Measurements from ENCODE around the gene BCAP31. TPM values are rescaled to one million over a fixed set of nuclear protein-coding genes. Genes with fewer than 3 reads are reported as not detected.

The BCAP31 gene
- total RNA-seq, 1 experiment from 2014 or later, result 138 TPM

DNA sequence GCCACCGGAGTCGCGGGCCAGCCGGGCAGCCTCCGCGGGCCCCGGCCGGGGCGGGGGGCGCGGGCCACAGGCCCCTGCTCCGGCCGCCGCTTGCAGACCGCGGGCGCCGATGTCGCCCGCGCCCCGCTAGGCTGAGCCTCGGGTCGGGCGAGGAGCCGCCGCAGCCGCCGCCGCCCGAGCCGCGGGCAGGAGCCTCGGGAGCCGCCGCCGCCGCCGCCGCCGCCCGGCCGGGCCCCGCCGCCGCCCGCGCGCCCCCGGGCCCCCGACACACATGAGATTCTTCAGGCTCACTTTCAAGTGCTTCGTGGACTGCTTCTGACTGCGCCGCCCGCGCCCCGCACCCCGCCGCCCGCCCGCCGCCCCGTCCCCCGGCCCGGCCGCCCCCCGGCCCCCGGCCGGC, 36.1 kb downstream of the BCAP31 start:
- no peak overlapping the region for H3K56ac ChIP-seq (ENCODE audit: insufficient read length, low read depth, low read length)
- H3T11ph ChIP-seq (ENCODE audit: low read length), result no peak overlapping the region
- no CpG with 5 or more reads among the region's 69 CpGs for WGBS (ENCODE audit: extremely low coverage, insufficient read length, low lambda C conversion rate)
- Mint-ChIP-seq H3K36me3 (ENCODE audit: insufficient read depth in 1 of 3, low read depth in 3 of 3) (peaks cover 15 to 41% (median 40%) of the 10 kb centered on the region in 3 experiments), H3K27me3 (ENCODE audit: low read depth) (peaks cover 2% of the 10 kb centered on the region; the same call in 1 of the 2 replicates), H3K27ac (no peak overlapping the region), H3K4me3 (no peak overlapping the region), H3K4me1 (peaks cover 15 to 19% of the 10 kb centered on the region in 2 experiments), H3K9me3 (peaks cover 32 to 55% of the 10 kb centered on the region in 2 experiments)
- no peak overlapping the region for H3K18ac ChIP-seq (ENCODE audit: insufficient read length, low read depth, low read length)
- DNase-seq, result no peak
- H3K27me3 ChIP-seq (ENCODE audit: insufficient read depth, low read length), result no peaks in the 10 kb centered on the region
- no peak overlapping the region for H3K23ac ChIP-seq (ENCODE audit: insufficient read length, low read depth, low read length)
- no peak overlapping the region for H3K4me2 ChIP-seq (ENCODE audit: insufficient read depth, insufficient read length, low read length)
- H4K8ac ChIP-seq (replicated peaks; ENCODE audit: insufficient read length, low read depth, low read length), result no peak overlapping the region
- H3K79me2 ChIP-seq (ENCODE audit: insufficient read depth, low read length), result no peaks in the 10 kb centered on the region; the same call in 1 of the 2 replicates
- H3K27ac ChIP-seq (ENCODE audit: insufficient read length, low read depth, low read length), result no peak overlapping the region
- peaks cover 6% of the 10 kb centered on the region for H3K9me3 ChIP-seq (ENCODE audit: control insufficient read depth, low read depth, low read length)
- no peak overlapping the region for H2AK5ac ChIP-seq (ENCODE audit: insufficient read length, low read length)
- H2AFZ ChIP-seq (ENCODE audit: low read length), result no peak overlapping the region
- H2BK5ac ChIP-seq (ENCODE audit: insufficient read length, low read length), result no peak overlapping the region
- H3K14ac ChIP-seq (ENCODE audit: insufficient read depth, low read length), result no peak overlapping the region
- no peak overlapping the region for H2BK12ac ChIP-seq (ENCODE audit: insufficient read length, low read depth, low read length)
- H3K79me1 ChIP-seq (ENCODE audit: insufficient read depth, low read depth, low read length, poor library complexity, severe bottlenecking), result no peaks in the 10 kb centered on the region
- no peaks in the 10 kb centered on the region; the same call in 1 of the 2 replicates for H3K4me1 ChIP-seq (ENCODE audit: insufficient read depth, low read length)
- H3K4ac ChIP-seq (ENCODE audit: low read depth, low read length), result no peak overlapping the region
- no peak overlapping the region for H2BK120ac ChIP-seq (ENCODE audit: low read depth, low read length, poor library complexity, severe bottlenecking)
- TF ChIP-seq, protein P1, sequence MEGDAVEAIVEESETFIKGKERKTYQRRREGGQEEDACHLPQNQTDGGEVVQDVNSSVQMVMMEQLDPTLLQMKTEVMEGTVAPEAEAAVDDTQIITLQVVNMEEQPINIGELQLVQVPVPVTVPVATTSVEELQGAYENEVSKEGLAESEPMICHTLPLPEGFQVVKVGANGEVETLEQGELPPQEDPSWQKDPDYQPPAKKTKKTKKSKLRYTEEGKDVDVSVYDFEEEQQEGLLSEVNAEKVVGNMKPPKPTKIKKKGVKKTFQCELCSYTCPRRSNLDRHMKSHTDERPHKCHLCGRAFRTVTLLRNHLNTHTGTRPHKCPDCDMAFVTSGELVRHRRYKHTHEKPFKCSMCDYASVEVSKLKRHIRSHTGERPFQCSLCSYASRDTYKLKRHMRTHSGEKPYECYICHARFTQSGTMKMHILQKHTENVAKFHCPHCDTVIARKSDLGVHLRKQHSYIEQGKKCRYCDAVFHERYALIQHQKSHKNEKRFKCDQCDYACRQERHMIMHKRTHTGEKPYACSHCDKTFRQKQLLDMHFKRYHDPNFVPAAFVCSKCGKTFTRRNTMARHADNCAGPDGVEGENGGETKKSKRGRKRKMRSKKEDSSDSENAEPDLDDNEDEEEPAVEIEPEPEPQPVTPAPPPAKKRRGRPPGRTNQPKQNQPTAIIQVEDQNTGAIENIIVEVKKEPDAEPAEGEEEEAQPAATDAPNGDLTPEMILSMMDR (conservative IDR thresholded peaks at IDR 0.05), result no peak
- no peak overlapping the region for H4K91ac ChIP-seq (ENCODE audit: insufficient read length, low read depth, low read length)
- H4K5ac ChIP-seq (ENCODE audit: insufficient read length, low read depth, low read length), result no peak overlapping the region
- no peak overlapping the region for H3K9ac ChIP-seq (ENCODE audit: extremely low read depth, insufficient read length, low read length)
- H4K20me1 ChIP-seq (ENCODE audit: control insufficient read depth, insufficient read depth, insufficient read length), result peaks cover 5% of the 10 kb centered on the region
- H3K23me2 ChIP-seq (ENCODE audit: insufficient read length, low read depth, low read length, poor library complexity, severe bottlenecking), result no peaks in the 10 kb centered on the region
- no peak overlapping the region for H2BK20ac ChIP-seq (ENCODE audit: low read depth, low read length, poor library complexity, severe bottlenecking)
- no peak overlapping the region for H2BK15ac ChIP-seq (ENCODE audit: low read depth, low read length)
